ENCODE data around the gene GNAT2. TPM values are rescaled to one million over a fixed set of nuclear protein-coding genes. Genes with fewer than 3 reads are reported as not detected.

The GNAT2 gene
- polyA plus RNA-seq, 1 experiment, result 0.06 TPM

DNA sequence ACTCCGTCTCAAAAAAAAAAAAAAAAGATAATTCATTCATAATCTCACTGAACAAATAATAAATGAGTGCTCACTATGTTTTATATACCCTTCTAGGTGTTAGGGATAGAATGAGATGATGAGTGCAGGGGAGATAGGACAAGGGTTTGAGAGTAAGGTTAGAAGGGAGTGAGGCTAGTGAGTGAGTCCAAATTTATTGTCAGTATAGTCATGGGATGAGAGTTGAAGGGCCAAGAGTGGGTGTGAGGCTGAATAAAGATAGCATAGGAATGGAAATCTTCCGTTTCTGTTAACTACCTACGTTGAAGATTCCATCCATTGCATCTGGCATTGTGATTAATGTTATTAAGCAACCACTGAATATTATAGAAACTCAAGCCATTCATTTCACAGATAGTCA lies 54.2 kb downstream of the GNAT2 start:
- Histone ChIP-seq H3K27me3 (ENCODE audit: control insufficient read depth, insufficient read depth, low read length) (no peaks in the 10 kb centered on the region), H3K4me3 (ENCODE audit: low read depth, low read length) (no peak overlapping the region), H3K9me3 (ENCODE audit: control insufficient read depth, insufficient read depth, low read length) (no peaks in the 10 kb centered on the region), H3K27ac (ENCODE audit: low read depth, low read length) (no peak overlapping the region)
- DNase-seq (ENCODE audit: low read depth, low spot score), result no peak
- CTCF ChIA-PET, result interaction anchor here (1.4 kb wide), 1 partner anchor 33 kb away, joined by 4 read pairs; no protein-coding TSS in a partner anchor
- POLR2A ChIA-PET, result no interaction called here
- TF ChIP-seq, protein P1, sequence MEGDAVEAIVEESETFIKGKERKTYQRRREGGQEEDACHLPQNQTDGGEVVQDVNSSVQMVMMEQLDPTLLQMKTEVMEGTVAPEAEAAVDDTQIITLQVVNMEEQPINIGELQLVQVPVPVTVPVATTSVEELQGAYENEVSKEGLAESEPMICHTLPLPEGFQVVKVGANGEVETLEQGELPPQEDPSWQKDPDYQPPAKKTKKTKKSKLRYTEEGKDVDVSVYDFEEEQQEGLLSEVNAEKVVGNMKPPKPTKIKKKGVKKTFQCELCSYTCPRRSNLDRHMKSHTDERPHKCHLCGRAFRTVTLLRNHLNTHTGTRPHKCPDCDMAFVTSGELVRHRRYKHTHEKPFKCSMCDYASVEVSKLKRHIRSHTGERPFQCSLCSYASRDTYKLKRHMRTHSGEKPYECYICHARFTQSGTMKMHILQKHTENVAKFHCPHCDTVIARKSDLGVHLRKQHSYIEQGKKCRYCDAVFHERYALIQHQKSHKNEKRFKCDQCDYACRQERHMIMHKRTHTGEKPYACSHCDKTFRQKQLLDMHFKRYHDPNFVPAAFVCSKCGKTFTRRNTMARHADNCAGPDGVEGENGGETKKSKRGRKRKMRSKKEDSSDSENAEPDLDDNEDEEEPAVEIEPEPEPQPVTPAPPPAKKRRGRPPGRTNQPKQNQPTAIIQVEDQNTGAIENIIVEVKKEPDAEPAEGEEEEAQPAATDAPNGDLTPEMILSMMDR (IDR thresholded peaks at IDR 0.05; ENCODE audit: low read depth, low read length), result no peak

DNA sequence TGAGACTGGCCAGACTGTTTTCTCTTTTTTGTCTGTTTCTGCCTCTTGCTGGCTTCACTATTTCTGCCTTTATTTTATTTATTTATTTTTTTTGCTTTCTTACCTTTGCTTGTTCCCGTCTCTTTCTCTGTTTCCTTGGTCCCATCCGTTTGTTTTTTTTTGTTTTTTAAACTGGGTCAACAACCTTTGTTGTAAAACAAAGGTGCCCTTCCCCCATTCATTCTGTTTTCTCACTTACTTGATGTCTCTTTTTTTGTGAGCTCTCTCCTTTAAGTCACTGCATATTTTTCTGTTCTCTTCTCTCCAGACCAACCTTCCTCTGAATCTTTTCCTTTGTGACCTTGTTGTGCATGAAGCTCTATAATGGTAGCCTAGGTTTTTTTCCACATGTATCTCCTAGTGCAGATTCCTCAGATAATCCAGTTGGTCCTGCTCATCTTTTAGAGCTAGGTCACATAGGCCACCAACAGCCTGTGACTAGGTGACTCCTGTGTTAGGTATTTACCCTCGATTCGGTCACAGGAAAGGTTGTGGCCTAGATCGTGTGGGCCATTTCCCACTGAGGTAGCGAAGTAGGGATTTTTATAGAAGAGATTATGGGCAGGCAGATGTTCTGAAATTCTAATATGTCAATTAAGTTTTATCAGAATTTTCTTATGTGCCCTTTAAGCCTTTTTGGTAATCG lies 55.1 kb downstream of the GNAT2 start:
- no peak for DNase-seq (ENCODE audit: low read depth, low spot score)
- Histone ChIP-seq H3K4me3 (ENCODE audit: low read depth, low read length) (no peak overlapping the region), H3K27me3 (ENCODE audit: control insufficient read depth, insufficient read depth, low read length) (no peaks in the 10 kb centered on the region), H3K9me3 (ENCODE audit: control insufficient read depth, insufficient read depth, low read length) (no peaks in the 10 kb centered on the region), H3K27ac (ENCODE audit: low read depth, low read length) (no peak overlapping the region)
- ChIA-PET CTCF (interaction anchor here (1.1 to 1.4 kb wide), 2 partner anchors 32 to 76 kb away, joined by 4 to 7 read pairs; no protein-coding TSS in a partner anchor), POLR2A (no interaction called here)
- TF ChIP-seq, protein P1 (IDR thresholded peaks at IDR 0.05; ENCODE audit: low read depth, low read length), result no peak

DNA sequence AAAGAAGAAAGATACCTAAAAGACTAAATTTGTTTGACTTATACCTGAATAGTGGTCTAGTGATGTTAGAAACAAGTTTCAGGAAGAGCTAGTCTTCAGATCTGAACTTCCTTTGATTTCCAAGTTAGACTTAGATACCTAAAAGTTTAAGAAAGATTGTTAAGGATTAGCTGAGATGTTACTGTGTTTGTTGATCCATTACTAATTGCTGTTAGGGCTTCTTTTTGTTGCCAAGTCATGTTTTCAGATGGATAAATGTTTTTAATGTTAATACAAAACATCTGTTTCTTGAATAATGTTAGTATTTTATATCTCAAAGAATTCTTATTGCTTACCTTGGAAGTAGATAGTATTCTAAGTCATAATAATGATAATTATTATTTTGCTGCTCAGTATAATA lies 59.4 kb downstream of the GNAT2 start:
- CTCF ChIA-PET, result interaction anchor here (0.6 to 2.6 kb wide), 7 partner anchors 12 to 158 kb away, joined by 3 to 14 read pairs (median 5); partner anchors contain the start of gene GNAI3
- no peak for DNase-seq (ENCODE audit: low read depth, low spot score)
- no peaks in the 10 kb centered on the region for H3K9me3 ChIP-seq (ENCODE audit: control insufficient read depth, insufficient read depth, low read length)
- no peak overlapping the region for H3K4me3 ChIP-seq (ENCODE audit: low read depth, low read length)
- TF ChIP-seq, protein P1 (IDR thresholded peaks at IDR 0.05; ENCODE audit: low read depth, low read length), result no peak
- no peak overlapping the region for H3K27ac ChIP-seq (ENCODE audit: low read depth, low read length)
- POLR2A ChIA-PET, result no interaction called here
- H3K27me3 ChIP-seq (ENCODE audit: control insufficient read depth, insufficient read depth, low read length), result no peaks in the 10 kb centered on the region

- Histone ChIP-seq H3K27ac (ENCODE audit: low read depth, low read length) (no peak overlapping the region), H3K4me3 (ENCODE audit: low read depth, low read length) (no peak overlapping the region), H3K27me3 (ENCODE audit: control insufficient read depth, insufficient read depth, low read length) (no peaks in the 10 kb centered on the region), H3K9me3 (ENCODE audit: control insufficient read depth, insufficient read depth, low read length) (no peaks in the 10 kb centered on the region)
- ChIA-PET POLR2A (no interaction called here), CTCF (no interaction called here)
- DNase-seq (ENCODE audit: low read depth, low spot score), result no peak
- TF ChIP-seq, protein P1 (IDR thresholded peaks at IDR 0.05; ENCODE audit: low read depth, low read length), result no peak
These were observed 61.9 kb downstream of the GNAT2 start for GRCh38 chr1:109557520-109557919.

DNA sequence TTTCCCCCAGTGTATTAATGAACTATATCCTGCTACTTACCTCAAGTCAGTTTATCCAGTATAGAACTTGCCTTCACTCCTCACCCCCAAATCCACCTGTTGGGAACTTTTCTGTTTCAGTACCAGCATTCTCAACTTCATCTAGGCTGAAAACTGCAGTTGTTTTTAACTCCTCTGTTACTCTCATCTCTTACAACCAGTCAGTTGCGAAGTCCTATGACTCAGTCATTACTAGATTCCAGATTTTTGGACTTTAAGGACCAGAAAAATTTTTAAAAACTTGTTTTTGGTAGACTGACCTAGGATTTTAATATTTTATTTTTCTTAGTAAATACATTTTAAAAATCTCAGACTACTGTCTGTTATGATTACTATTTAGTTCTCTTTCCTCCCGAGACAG lies 62.9 kb downstream of the GNAT2 start:
- H3K27me3 ChIP-seq (ENCODE audit: control insufficient read depth, insufficient read depth, low read length), result no peaks in the 10 kb centered on the region
- H3K9me3 ChIP-seq (ENCODE audit: control insufficient read depth, insufficient read depth, low read length), result no peaks in the 10 kb centered on the region
- TF ChIP-seq, protein P1 (IDR thresholded peaks at IDR 0.05; ENCODE audit: low read depth, low read length), result no peak
- H3K4me3 ChIP-seq (ENCODE audit: low read depth, low read length), result no peak overlapping the region
- no peak overlapping the region for H3K27ac ChIP-seq (ENCODE audit: low read depth, low read length)
- POLR2A ChIA-PET, result interaction anchor here (0.6 kb wide), 1 partner anchor 72 kb away, joined by 6 read pairs; no protein-coding TSS in a partner anchor
- CTCF ChIA-PET, result no interaction called here
- DNase-seq (ENCODE audit: low read depth, low spot score), result no peak

Data from AG04450 (cell line).